Dendritic cell treated with granulocyte-macrophage colony-stimulating factor and Interleukin-4, amounts not matched to agents 40 ng/mL and 50 ng/mL, for 4 days (primary cell): ENCODE data around the gene SLC24A1.
"Not testable (repeated sequence)": the region's sequence is repeated elsewhere in the genome, so short reads cannot be mapped to it uniquely, and the experiment has no call there.

Experiments used
- H3K27ac Mint-ChIP-seq: one replicate; pipeline ENCODE4 v1.8.0; 2022; ENCODE audit warnings: mild to moderate bottlenecking, mixed read lengths
- H3K27me3 Mint-ChIP-seq: one replicate; pipeline ENCODE4 v1.8.0; 2022; ENCODE audit warnings: mild to moderate bottlenecking, mixed read lengths
- H3K36me3 Mint-ChIP-seq: one replicate; pipeline ENCODE4 v1.8.0; 2022; ENCODE audit warnings: low read depth, mixed read lengths
- H3K4me1 Mint-ChIP-seq: one replicate; pipeline ENCODE4 v1.8.0; 2022; ENCODE audit warnings: low read depth, mixed read lengths
- H3K4me3 Mint-ChIP-seq: one replicate; pipeline ENCODE4 v1.8.0; 2022; ENCODE audit warnings: mild to moderate bottlenecking, moderate library complexity, mixed read lengths
- H3K9me3 Mint-ChIP-seq: one replicate; pipeline ENCODE4 v1.8.0; 2022; ENCODE audit warnings: mixed read lengths
- intact Hi-C: fragments of 100-400 bp; cut with micrococcal nuclease; formaldehyde crosslinking; loops from one replicate; pipeline ENCODE4 v1.15.0; 2022

SLC24A1 gene

GRCh38 chr15:65603559-65603958, 18.2 kb upstream of the SLC24A1 start:
- intact Hi-C loops: no loop called here
- Mint-ChIP-seq H3K27me3 (no peaks in the 10 kb centered on the region), H3K36me3 (peaks cover 60% of the 10 kb centered on the region), H3K9me3 (no peaks in the 10 kb centered on the region), H3K4me3 (no peak overlapping the region), H3K4me1 (no peaks in the 10 kb centered on the region), H3K27ac (no peak overlapping the region)

DNA sequence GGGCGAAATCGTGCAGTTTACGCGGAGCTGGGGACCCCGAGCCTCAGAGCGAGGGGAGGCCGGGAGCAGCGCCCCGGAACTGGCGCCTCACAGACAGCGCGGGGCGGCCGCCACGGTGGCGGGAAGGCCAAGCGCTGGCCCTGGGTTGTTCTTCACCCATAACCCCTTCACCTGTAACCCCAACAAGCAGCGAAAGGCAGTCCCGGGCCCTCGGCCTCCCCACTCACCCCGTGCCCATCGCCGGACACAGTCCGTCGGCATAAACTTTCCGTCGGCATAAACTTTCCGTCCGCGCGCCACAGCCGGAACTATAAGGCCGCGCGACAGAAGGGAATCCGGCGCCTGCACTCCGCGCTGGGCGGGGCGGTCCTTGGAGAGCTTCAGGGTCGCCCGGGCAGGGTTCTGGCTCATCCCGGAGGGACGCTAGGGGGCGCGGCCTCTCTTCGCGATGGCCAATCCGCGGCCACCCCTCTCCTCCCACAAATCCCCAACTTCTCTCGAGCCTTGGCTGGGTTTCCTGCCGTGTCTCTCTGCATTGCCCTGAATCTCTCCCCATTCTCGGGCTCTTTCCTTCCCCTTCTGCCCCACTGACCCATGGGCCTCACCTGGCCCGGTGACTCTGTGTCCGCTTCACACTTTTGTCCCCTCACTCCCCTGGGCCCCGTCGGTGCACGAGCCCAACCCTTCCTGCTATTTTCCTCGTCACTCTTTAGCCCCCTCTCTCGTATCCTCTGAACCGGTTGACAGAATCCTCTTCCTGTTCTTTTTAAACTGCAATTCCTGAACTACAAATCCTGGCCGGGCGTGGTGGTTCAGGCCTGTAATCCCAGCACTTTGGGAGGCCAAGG, 10.6 kb upstream of the SLC24A1 start, which contains the start of gene INTS14:
Gene INTS14 (minus strand): TSS at position 261 of the 848 bp plus-strand sequence. CDS start 3,751 bp downstream, outside the sequence.
- Mint-ChIP-seq H3K27ac (peak within 1 kb of the TSS; percentile 97), H3K9me3 (no peaks in the 10 kb centered on the region), H3K27me3 (no peaks in the 10 kb centered on the region), H3K4me3 (peak within 1 kb of the TSS; percentile 96), H3K4me1 (peaks cover 37% of the 10 kb centered on the region), H3K36me3 (peaks cover 18% of the 10 kb centered on the region)
- intact Hi-C loops: loop anchor here (1.0 kb wide), 2 partner anchors 94 to 258 kb away; partner anchors contain the start of genes DPP8 and RAB11A

- Mint-ChIP-seq H3K27me3 (no peaks in the 10 kb centered on the region), H3K4me3 (peak overlapping the region; percentile 96), H3K4me1 (peaks cover 37% of the 10 kb centered on the region), H3K27ac (peak overlapping the region; percentile 97), H3K36me3 (peaks cover 16% of the 10 kb centered on the region), H3K9me3 (no peaks in the 10 kb centered on the region)
- intact Hi-C loops: loop anchor here (1.0 kb wide), 2 partner anchors 95 to 257 kb away; partner anchors contain the start of genes DPP8 and RAB11A
Measured at GRCh38 chr15:65611888-65612615, 9.7 kb upstream of the SLC24A1 start.

GRCh38 chr15:65612616-65612946, 9.2 kb upstream of the SLC24A1 start:
- Mint-ChIP-seq H3K27ac (no peak overlapping the region), H3K9me3 (no peaks in the 10 kb centered on the region), H3K36me3 (peaks cover 13% of the 10 kb centered on the region), H3K4me1 (peaks cover 42% of the 10 kb centered on the region), H3K4me3 (no peak overlapping the region), H3K27me3 (no peaks in the 10 kb centered on the region)
- intact Hi-C loops: no loop called here

- no peaks in the 10 kb centered on the region for H3K9me3 Mint-ChIP-seq
- H3K36me3 Mint-ChIP-seq: peaks cover 13% of the 10 kb centered on the region
- peaks cover 43% of the 10 kb centered on the region for H3K4me1 Mint-ChIP-seq
- H3K27me3 Mint-ChIP-seq: no peaks in the 10 kb centered on the region
- no peak overlapping the region for H3K27ac Mint-ChIP-seq
- H3K4me3 Mint-ChIP-seq: no peak overlapping the region
- intact Hi-C loops: no loop called here
Measured at GRCh38 chr15:65612949-65613744, 8.6 kb upstream of the SLC24A1 start.

GRCh38 chr15:65615887-65616286, 5.9 kb upstream of the SLC24A1 start:
- H3K27ac Mint-ChIP-seq, H3K27me3 Mint-ChIP-seq, H3K9me3 Mint-ChIP-seq, intact Hi-C loops, H3K4me3 Mint-ChIP-seq, H3K36me3 Mint-ChIP-seq: not testable (repeated sequence)
- H3K4me1 Mint-ChIP-seq: peaks cover 31% of the 10 kb centered on the region

DNA sequence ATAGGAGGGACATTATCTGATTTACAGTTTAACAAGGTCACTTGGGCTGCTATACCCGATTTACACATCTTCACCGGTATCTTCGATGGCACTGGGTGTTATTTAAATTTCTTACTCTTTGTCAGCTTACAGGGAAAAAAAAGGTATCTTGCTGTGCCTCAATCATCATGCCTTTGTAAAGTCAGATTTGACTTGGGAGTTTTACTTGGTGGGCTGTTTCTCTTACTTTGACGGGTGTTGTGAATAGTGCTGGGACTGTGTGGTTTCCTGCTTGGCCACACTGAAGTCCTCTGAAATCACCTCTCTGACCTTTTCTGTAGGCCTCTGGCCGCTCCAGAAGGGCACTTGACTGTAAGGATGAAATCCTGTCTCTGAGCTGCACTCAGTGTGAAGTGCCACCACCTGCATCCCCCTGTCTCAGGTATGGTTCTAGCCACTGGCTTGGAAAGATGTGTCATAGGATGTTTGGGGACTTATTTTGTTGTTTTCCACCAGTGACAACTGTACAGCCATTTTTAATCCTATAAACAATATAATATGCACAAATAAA, 3.1 kb upstream of the SLC24A1 start:
- no peaks in the 10 kb centered on the region for H3K36me3 Mint-ChIP-seq

DNA sequence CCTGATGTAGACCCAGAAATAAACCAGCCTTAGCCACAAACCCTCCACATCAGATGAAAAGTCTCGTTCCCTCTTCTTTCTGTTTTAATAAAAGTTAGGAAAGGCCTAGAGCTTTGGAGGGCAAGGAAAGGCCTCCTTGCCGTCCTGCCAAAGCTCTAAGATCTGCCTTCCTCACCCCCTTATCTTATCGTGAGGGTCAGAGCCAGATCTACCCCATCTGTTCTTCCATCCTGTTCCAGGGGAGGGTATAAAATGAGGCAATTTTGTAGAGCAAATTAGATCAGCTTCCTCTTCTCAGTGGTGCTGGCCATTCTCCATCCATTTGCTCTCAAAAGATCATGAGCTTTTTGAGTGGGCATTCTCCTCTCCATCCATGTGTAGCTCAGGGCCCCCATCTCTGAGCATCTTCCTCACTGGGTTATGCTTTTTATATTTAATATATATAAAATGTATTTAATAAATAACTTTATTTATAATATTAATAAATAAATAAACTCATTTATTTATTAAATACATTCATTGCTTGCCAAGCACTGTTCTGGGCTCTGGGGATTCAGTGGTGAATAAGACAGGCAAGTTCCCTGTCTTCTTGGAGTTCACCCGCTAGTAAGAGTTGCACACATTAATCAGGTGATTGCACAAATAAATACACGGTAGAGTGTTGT, 2.0 kb upstream of the SLC24A1 start:
- H3K4me1 Mint-ChIP-seq: peaks cover 6% of the 10 kb centered on the region
- intact Hi-C loops: no loop called here
- H3K4me3 Mint-ChIP-seq: no peak overlapping the region
- H3K9me3 Mint-ChIP-seq: no peaks in the 10 kb centered on the region
- H3K27me3 Mint-ChIP-seq: no peaks in the 10 kb centered on the region
- peaks cover 8% of the 10 kb centered on the region for H3K36me3 Mint-ChIP-seq
- no peak overlapping the region for H3K27ac Mint-ChIP-seq

More for the DNA sequence above, 3.1 kb upstream of the SLC24A1 start:
- H3K4me3 Mint-ChIP-seq: no peak overlapping the region
- peaks cover 10% of the 10 kb centered on the region for H3K4me1 Mint-ChIP-seq
- intact Hi-C loops: no loop called here
- no peaks in the 10 kb centered on the region for H3K9me3 Mint-ChIP-seq
- no peaks in the 10 kb centered on the region for H3K27me3 Mint-ChIP-seq
- no peak overlapping the region for H3K27ac Mint-ChIP-seq

DNA sequence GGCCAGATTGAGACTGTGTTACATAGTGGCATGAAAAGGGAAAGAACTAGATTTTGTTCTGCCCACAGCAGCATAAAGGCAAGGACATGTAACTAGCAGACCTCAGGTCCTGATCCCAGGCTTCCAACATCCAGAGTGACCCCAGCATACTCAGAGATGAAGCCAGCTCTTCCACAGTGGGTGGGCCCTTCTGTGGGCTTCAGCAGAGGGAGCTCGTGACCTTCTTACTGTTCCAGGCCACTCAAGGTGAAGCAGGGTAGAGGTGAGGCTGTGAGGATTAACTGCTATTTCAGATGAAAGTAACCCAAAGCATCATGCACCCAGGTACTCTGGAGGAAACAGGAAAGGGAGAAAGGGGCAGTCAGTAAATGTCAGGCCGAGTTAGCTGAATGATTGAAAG, 905 bp upstream of the SLC24A1 start:
- H3K27ac Mint-ChIP-seq: no peak overlapping the region
- peaks cover 19% of the 10 kb centered on the region for H3K36me3 Mint-ChIP-seq
- intact Hi-C loops: no loop called here
- no peak overlapping the region for H3K4me3 Mint-ChIP-seq
- no peaks in the 10 kb centered on the region for H3K9me3 Mint-ChIP-seq
- peaks cover 6% of the 10 kb centered on the region for H3K4me1 Mint-ChIP-seq
- H3K27me3 Mint-ChIP-seq: no peaks in the 10 kb centered on the region

GRCh38 chr15:65623103-65623502, 1.4 kb downstream of the SLC24A1 start:
- peaks cover 30% of the 10 kb centered on the region for H3K36me3 Mint-ChIP-seq
- no peaks in the 10 kb centered on the region for H3K9me3 Mint-ChIP-seq
- no peak overlapping the region for H3K27ac Mint-ChIP-seq
- intact Hi-C loops: no loop called here
- no peak overlapping the region for H3K4me3 Mint-ChIP-seq
- no peaks in the 10 kb centered on the region for H3K4me1 Mint-ChIP-seq
- no peaks in the 10 kb centered on the region for H3K27me3 Mint-ChIP-seq

DNA sequence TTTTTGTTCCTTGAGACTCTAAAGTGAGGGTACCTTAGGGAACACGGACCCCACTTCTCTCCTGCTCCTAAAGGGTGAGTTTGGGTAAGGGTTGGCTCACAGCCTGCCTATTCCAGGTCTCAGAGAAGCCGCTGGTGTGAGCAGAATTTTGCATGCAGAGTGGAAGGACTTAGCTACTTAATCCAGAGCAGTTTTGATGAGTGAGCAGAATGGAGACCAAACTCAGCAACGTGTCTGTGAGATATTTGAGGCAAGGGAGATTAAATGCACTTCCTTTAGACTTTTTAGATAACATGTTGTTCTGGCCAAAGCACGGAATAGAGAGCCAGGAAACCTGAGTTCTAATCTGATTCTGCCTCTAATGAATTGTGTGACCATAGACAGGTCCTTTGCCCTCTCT, 5.1 kb downstream of the SLC24A1 start:
- no peak overlapping the region for H3K4me3 Mint-ChIP-seq
- no peaks in the 10 kb centered on the region for H3K27me3 Mint-ChIP-seq
- no peak overlapping the region for H3K27ac Mint-ChIP-seq
- H3K36me3 Mint-ChIP-seq: peaks cover 30% of the 10 kb centered on the region
- intact Hi-C loops: no loop called here
- no peaks in the 10 kb centered on the region for H3K4me1 Mint-ChIP-seq
- H3K9me3 Mint-ChIP-seq: no peaks in the 10 kb centered on the region

- Mint-ChIP-seq H3K36me3 (peaks cover 24% of the 10 kb centered on the region), H3K27ac (no peak overlapping the region), H3K27me3 (no peaks in the 10 kb centered on the region), H3K4me1 (peaks cover 5% of the 10 kb centered on the region), H3K9me3 (no peaks in the 10 kb centered on the region), H3K4me3 (no peak overlapping the region)
- intact Hi-C loops: no loop called here
Measured at GRCh38 chr15:65629548-65629947, 7.8 kb downstream of the SLC24A1 start.

- no peak overlapping the region for H3K4me3 Mint-ChIP-seq
- H3K36me3 Mint-ChIP-seq: peaks cover 12% of the 10 kb centered on the region
- no peaks in the 10 kb centered on the region for H3K9me3 Mint-ChIP-seq
- H3K4me1 Mint-ChIP-seq: peaks cover 5% of the 10 kb centered on the region
- intact Hi-C loops: no loop called here
- H3K27me3 Mint-ChIP-seq: no peaks in the 10 kb centered on the region
- H3K27ac Mint-ChIP-seq: no peak overlapping the region
Measured at GRCh38 chr15:65630760-65631159, 9.0 kb downstream of the SLC24A1 start.
